Endothelial cell of umbilical vein (primary cell): ENCODE results near the gene LRRC42.

ENCODE experiments used
- CTCF ChIP-seq, 2 donors: IDR thresholded peaks; 1 replicate in 1 of 2; 2 replicates in 1 of 2; pipeline ENCODE4 v1.5.1; 2011; ENCODE audit warnings: low read length in 2 of 2, mild to moderate bottlenecking in 2 of 2, moderate library complexity in 2 of 2, control low read depth in 1 of 2, inconsistent platforms in 1 of 2, low read depth in 1 of 2; ENCODE audit not compliant: insufficient read depth in 1 of 2; ENCODE audit errors: extremely low read depth in 1 of 2
- EZH2 ChIP-seq: IDR thresholded peaks from 2 replicates; pipeline ENCODE4 v1.6.1; 2012; ENCODE audit warnings: borderline replicate concordance, low read depth, mild to moderate bottlenecking, moderate library complexity, low read length, inconsistent platforms; ENCODE audit not compliant: severe bottlenecking
- FOS ChIP-seq: IDR thresholded peaks from 2 replicates; pipeline ENCODE4 v1.6.1; 2011; ENCODE audit warnings: mild to moderate bottlenecking, low read length, moderate library complexity, borderline replicate concordance; ENCODE audit not compliant: insufficient read depth
- GATA2 ChIP-seq: IDR thresholded peaks from 2 replicates; pipeline ENCODE4 v1.7.0; 2011; ENCODE audit warnings: low read depth, mild to moderate bottlenecking, moderate library complexity, mixed read lengths, low read length; ENCODE audit not compliant: insufficient read length, insufficient read depth
- JUN ChIP-seq: IDR thresholded peaks from 2 replicates; pipeline ENCODE4 v1.6.1; 2011; ENCODE audit warnings: borderline replicate concordance, low read depth; ENCODE audit not compliant: insufficient read length, insufficient read depth
- MAX ChIP-seq: IDR thresholded peaks from 2 replicates; pipeline ENCODE4 v1.6.1; 2011; ENCODE audit not compliant: insufficient read depth, insufficient read length
- MYC ChIP-seq: IDR thresholded peaks from one replicate; pipeline ENCODE4 v1.6.1; 2011; ENCODE audit warnings: mild to moderate bottlenecking, low read depth, low read length
- POLR2A ChIP-seq: IDR thresholded peaks from 2 replicates; pipeline ENCODE4 v1.6.1; 2012; ENCODE audit warnings: low read depth, mild to moderate bottlenecking, control low read depth, low read length
- POLR2AphosphoS5 ChIP-seq: IDR thresholded peaks from 2 replicates; pipeline ENCODE4 v1.6.1; 2012; ENCODE audit warnings: low read depth, mild to moderate bottlenecking, control low read depth, low read length, moderate library complexity; ENCODE audit not compliant: insufficient read depth

GRCh38 chr1:53956308-53957168 is 10.4 kb downstream of the LRRC42 start:
- TF ChIP-seq CTCF (IDR thresholded peaks at IDR 0.05; ENCODE audit: extremely low read depth in 1 of 2, insufficient read depth in 1 of 2, low read depth in 1 of 2, low read length in 2 of 2) (no peak), POLR2A (no peak), MAX (no peak), POLR2AphosphoS5 (no peak), EZH2 (no peak), MYC (no peak), JUN (no peak), GATA2 (no peak), FOS (no peak)
